BE2C (cell line): ENCODE data around the gene FAM151A.

Source experiments
- DNase-seq: peaks from one replicate; pipeline ENCODE4 v3.0.0-alpha.2; 2020
- H3K27me3 ChIP-seq: fragments of 250-450 bp; sonication (Bioruptor Pico); 2 replicates; pipeline ENCODE4 v1.5.1; 2020; ENCODE audit warnings: mild to moderate bottlenecking
- H3K36me3 ChIP-seq: fragments of 250-450 bp; sonication (Bioruptor Pico); 2 replicates; pipeline ENCODE4 v1.5.1; 2020; ENCODE audit warnings: mild to moderate bottlenecking
- H3K4me1 ChIP-seq: fragments of 250-450 bp; sonication (Bioruptor Pico); 2 replicates; pipeline ENCODE4 v1.5.1; 2020
- H3K4me3 ChIP-seq: 2 replicates; pipeline ENCODE4 v1.5.1; 2011; ENCODE audit warnings: low read depth, low read length
- H3K9me3 ChIP-seq: fragments of 250-450 bp; sonication (Bioruptor Pico); 2 replicates; pipeline ENCODE4 v1.5.1; 2020
- CTCF ChIP-seq: IDR thresholded peaks from 2 replicates; pipeline ENCODE4 v1.5.1; 2012; ENCODE audit warnings: mild to moderate bottlenecking, low read depth, low read length

FAM151A gene

GRCh38 chr1:54619749-54620148 lies 3.6 kb downstream of the FAM151A start:
- H3K9me3 ChIP-seq, result no peaks in the 10 kb centered on the region
- H3K4me1 ChIP-seq, result no peaks in the 10 kb centered on the region
- DNase-seq, result no peak
- H3K36me3 ChIP-seq, result no peaks in the 10 kb centered on the region
- no peak for TF ChIP-seq CTCF
- H3K4me3 ChIP-seq, result no peak overlapping the region
- no peaks in the 10 kb centered on the region for H3K27me3 ChIP-seq

- DNase-seq, result no peak
These were observed 7.6 kb downstream of the FAM151A start for GRCh38 chr1:54615531-54616279.

GRCh38 chr1:54614563-54614962 lies 8.8 kb downstream of the FAM151A start:
- no peak for DNase-seq
- Histone ChIP-seq H3K27me3 (no peaks in the 10 kb centered on the region), H3K4me3 (no peak overlapping the region), H3K9me3 (no peaks in the 10 kb centered on the region), H3K4me1 (no peaks in the 10 kb centered on the region), H3K36me3 (no peaks in the 10 kb centered on the region)
- TF ChIP-seq CTCF, result no peak

More at GRCh38 chr1:54615531-54616279, 7.6 kb downstream of the FAM151A start:
- H3K9me3 ChIP-seq, result no peaks in the 10 kb centered on the region
- no peaks in the 10 kb centered on the region for H3K27me3 ChIP-seq
- no peak for TF ChIP-seq CTCF
- H3K36me3 ChIP-seq, result no peaks in the 10 kb centered on the region
- H3K4me3 ChIP-seq, result no peak overlapping the region
- H3K4me1 ChIP-seq, result no peaks in the 10 kb centered on the region

- Histone ChIP-seq H3K9me3 (no peaks in the 10 kb centered on the region), H3K36me3 (no peaks in the 10 kb centered on the region), H3K4me3 (no peak overlapping the region), H3K4me1 (no peaks in the 10 kb centered on the region), H3K27me3 (no peaks in the 10 kb centered on the region)
- no peak for DNase-seq
- no peak for TF ChIP-seq CTCF
These were observed 9.3 kb downstream of the FAM151A start for GRCh38 chr1:54614024-54614423.

GRCh38 chr1:54611621-54612020 lies 11.7 kb downstream of the FAM151A start:
- TF ChIP-seq CTCF, result no peak
- DNase-seq, result no peak
- no peaks in the 10 kb centered on the region for H3K9me3 ChIP-seq
- H3K4me3 ChIP-seq, result no peak overlapping the region
- H3K4me1 ChIP-seq, result no peaks in the 10 kb centered on the region
- H3K36me3 ChIP-seq, result no peaks in the 10 kb centered on the region
- no peaks in the 10 kb centered on the region for H3K27me3 ChIP-seq

- TF ChIP-seq CTCF, result no peak
- H3K4me3 ChIP-seq, result no peak overlapping the region
- no peak for DNase-seq
- no peaks in the 10 kb centered on the region for H3K27me3 ChIP-seq
- no peaks in the 10 kb centered on the region for H3K36me3 ChIP-seq
- no peaks in the 10 kb centered on the region for H3K9me3 ChIP-seq
- no peaks in the 10 kb centered on the region for H3K4me1 ChIP-seq
These were observed 12.4 kb downstream of the FAM151A start for GRCh38 chr1:54610601-54611580.
